ENCODE measurements around the gene SLC48A1. TPM values are rescaled to one million over a fixed set of nuclear protein-coding genes. Genes with fewer than 3 reads are reported as not detected.
A peak's percentile ranks its signal among the peaks of the same experiment; 100 is the strongest.

The SLC48A1 gene
- polyA plus RNA-seq, 1 donor (not counting 4 experiments of a cell fraction or from before 2014, with no cell fraction given) = 8.1 TPM

DNA sequence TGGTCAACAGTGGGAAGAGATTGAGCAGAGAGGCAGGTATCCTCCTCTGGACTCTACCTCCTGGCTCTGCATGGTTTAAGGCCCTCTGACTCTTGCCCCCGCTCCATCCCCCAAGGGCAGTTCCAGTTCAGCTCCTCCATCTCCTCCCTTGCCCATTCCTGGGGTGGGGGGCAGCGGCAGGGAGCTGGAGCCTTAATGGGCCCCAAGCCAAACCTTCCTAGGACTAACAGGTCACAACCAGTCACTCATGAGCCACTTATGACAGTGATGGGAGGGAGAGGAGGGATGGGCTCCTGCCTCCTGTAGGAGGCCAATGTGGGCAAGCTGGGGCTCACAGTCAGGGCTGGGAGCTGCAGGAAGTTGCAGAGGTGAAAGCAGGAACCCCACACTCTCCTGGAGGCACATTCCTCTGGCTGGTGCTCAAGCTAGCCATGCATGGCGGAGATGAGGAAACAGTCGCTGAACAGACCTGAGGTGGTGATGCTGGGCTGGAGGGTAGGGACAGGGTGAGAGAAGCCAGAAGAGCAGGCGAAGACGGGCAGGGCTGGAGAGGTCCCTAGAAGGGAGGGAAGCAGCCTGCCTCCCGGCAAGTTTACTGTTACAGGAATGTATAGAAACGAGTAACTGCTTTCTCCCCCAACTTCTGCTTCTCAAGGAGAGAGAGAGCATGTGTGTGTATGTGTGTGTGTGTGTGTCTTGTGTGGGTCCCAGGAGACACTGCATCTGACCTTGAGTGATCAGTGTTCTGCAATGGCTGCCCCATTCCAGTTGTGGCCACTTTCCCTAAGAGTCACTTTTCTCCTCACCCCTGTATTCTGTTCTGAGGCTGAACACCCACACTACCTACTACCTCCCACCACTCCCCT lies 9.3 kb upstream of the SLC48A1 start:
- Histone ChIP-seq H3K27ac (ENCODE audit: control insufficient read depth, insufficient read depth, low read length) (peak overlapping the region; percentile 23), H3K4me1 (ENCODE audit: control insufficient read depth, extremely low read depth, insufficient read depth, low read length) (peaks cover 60% of the 10 kb centered on the region), H3K9me3 (ENCODE audit: control insufficient read depth, low read depth, low read length) (no peaks in the 10 kb centered on the region), H3K27me3 (ENCODE audit: control insufficient read depth, extremely low read depth, insufficient read depth, low read length) (no peaks in the 10 kb centered on the region), H3K79me2 (ENCODE audit: control insufficient read depth, insufficient read depth, low read length) (no peaks in the 10 kb centered on the region), H3K9ac (ENCODE audit: control insufficient read depth, extremely low read depth, insufficient read depth, low read length) (peak overlapping the region; percentile 0), H4K20me1 (ENCODE audit: control insufficient read depth, extremely low read depth, insufficient read depth, low read length) (no peaks in the 10 kb centered on the region), H2AFZ (ENCODE audit: control insufficient read depth, low read length) (peak overlapping the region; percentile 67), H3K4me2 (ENCODE audit: control insufficient read depth, extremely low read depth, insufficient read depth, low read depth, low read length) (peak overlapping the region; percentile 71), H3K36me3 (ENCODE audit: control insufficient read depth in 2 of 2, extremely low read depth in 1 of 2, insufficient read depth in 2 of 2, low read length in 2 of 2) (no peaks in the 10 kb centered on the region), H3K9me1 (ENCODE audit: control insufficient read depth, extremely low read depth, insufficient read depth, low read length) (no peaks in the 10 kb centered on the region), H3K4me3 (ENCODE audit: control insufficient read depth in 2 of 3, extremely low read depth in 1 of 3, insufficient read depth in 2 of 3, low read depth in 1 of 3, low read length in 3 of 3) (peak overlapping the region in 1 of 3 experiments; percentile 26)
- TF ChIP-seq, protein P1, sequence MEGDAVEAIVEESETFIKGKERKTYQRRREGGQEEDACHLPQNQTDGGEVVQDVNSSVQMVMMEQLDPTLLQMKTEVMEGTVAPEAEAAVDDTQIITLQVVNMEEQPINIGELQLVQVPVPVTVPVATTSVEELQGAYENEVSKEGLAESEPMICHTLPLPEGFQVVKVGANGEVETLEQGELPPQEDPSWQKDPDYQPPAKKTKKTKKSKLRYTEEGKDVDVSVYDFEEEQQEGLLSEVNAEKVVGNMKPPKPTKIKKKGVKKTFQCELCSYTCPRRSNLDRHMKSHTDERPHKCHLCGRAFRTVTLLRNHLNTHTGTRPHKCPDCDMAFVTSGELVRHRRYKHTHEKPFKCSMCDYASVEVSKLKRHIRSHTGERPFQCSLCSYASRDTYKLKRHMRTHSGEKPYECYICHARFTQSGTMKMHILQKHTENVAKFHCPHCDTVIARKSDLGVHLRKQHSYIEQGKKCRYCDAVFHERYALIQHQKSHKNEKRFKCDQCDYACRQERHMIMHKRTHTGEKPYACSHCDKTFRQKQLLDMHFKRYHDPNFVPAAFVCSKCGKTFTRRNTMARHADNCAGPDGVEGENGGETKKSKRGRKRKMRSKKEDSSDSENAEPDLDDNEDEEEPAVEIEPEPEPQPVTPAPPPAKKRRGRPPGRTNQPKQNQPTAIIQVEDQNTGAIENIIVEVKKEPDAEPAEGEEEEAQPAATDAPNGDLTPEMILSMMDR (optimal IDR thresholded peaks at IDR 0.05 in 1 of 3, IDR thresholded peaks at IDR 0.05 in 1 of 3, conservative IDR thresholded peaks at IDR 0.05 in 1 of 3; ENCODE audit: extremely low read depth in 1 of 3, insufficient read depth in 2 of 3, low read length in 3 of 3) = no peak
- no peak for TF ChIP-seq EZH2 (IDR thresholded peaks at IDR 0.05; ENCODE audit: low read length)
- DNase-seq (ENCODE audit: low read depth, low spot score) = peak; percentile 93
- FAIRE-seq = peak; percentile 95
- dilution Hi-C loops (cut with MboI; ENCODE audit: extremely low pct_ligation_motif_present, low sequenced_read_pairs) = no loop called here

DNA sequence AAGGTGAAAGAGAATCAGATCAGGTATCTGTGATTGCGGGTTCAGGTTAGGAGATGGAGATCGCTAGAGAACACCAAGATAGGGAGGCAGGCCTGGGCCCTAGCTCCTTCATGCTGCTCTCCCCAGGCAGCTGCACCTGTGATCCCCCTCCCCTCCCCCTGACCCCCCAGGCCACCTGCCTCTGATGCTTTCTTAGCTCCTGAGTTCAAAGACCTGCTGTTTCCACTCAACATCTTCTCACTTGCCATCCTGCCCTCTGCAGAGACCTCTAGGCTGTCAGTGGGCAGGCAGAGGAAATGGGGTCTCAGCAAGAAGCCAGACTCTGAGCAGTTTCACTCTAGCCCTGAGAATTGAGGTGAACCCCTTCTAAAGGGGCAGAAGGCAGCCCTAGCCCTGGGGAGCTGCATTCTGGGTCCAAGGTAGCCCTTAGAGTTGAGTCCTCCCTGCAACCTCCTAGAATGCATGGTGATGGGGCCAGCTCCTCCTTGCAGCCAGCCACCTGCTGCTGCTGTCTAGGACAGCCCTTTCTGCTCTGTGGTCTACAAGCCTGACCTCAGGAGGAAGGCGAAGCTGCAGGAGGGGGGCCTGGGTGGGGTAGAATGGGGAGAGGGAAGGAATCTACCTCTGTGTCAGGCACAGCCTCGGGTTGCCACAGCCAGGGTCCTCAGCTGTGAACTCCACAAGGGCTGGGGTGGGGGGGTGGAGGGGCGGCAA lies 6.4 kb upstream of the SLC48A1 start:
- Histone ChIP-seq H4K20me1 (ENCODE audit: control insufficient read depth, extremely low read depth, insufficient read depth, low read length) (no peaks in the 10 kb centered on the region), H3K9ac (ENCODE audit: control insufficient read depth, extremely low read depth, insufficient read depth, low read length) (no peak overlapping the region), H3K4me3 (ENCODE audit: control insufficient read depth in 2 of 3, extremely low read depth in 1 of 3, insufficient read depth in 2 of 3, low read depth in 1 of 3, low read length in 3 of 3) (no peak overlapping the region), H3K9me1 (ENCODE audit: control insufficient read depth, extremely low read depth, insufficient read depth, low read length) (no peaks in the 10 kb centered on the region), H3K9me3 (ENCODE audit: control insufficient read depth, low read depth, low read length) (no peaks in the 10 kb centered on the region), H3K79me2 (ENCODE audit: control insufficient read depth, insufficient read depth, low read length) (no peaks in the 10 kb centered on the region), H3K27me3 (ENCODE audit: control insufficient read depth, extremely low read depth, insufficient read depth, low read length) (no peaks in the 10 kb centered on the region), H2AFZ (ENCODE audit: control insufficient read depth, low read length) (no peak overlapping the region), H3K36me3 (ENCODE audit: control insufficient read depth in 2 of 2, extremely low read depth in 1 of 2, insufficient read depth in 2 of 2, low read length in 2 of 2) (no peaks in the 10 kb centered on the region), H3K4me1 (ENCODE audit: control insufficient read depth, extremely low read depth, insufficient read depth, low read length) (peaks cover 69% of the 10 kb centered on the region), H3K27ac (ENCODE audit: control insufficient read depth, insufficient read depth, low read length) (no peak overlapping the region), H3K4me2 (ENCODE audit: control insufficient read depth, extremely low read depth, insufficient read depth, low read depth, low read length) (no peak overlapping the region)
- DNase-seq (ENCODE audit: low read depth, low spot score) (no peak), FAIRE-seq (no peak)
- TF ChIP-seq, protein P1 (optimal IDR thresholded peaks at IDR 0.05 in 1 of 3, IDR thresholded peaks at IDR 0.05 in 1 of 3, conservative IDR thresholded peaks at IDR 0.05 in 1 of 3; ENCODE audit: extremely low read depth in 1 of 3, insufficient read depth in 2 of 3, low read length in 3 of 3) = no peak
- no peak for TF ChIP-seq EZH2 (IDR thresholded peaks at IDR 0.05; ENCODE audit: low read length)
- dilution Hi-C loops (cut with MboI; ENCODE audit: extremely low pct_ligation_motif_present, low sequenced_read_pairs) = no loop called here
